NB4 (cell line): Measurements from ENCODE around the gene ZNF366.

Experiments
- POLR2A ChIP-seq: IDR thresholded peaks from 2 replicates; pipeline ENCODE4 v1.6.1; 2011; ENCODE audit warnings: mild to moderate bottlenecking; ENCODE audit not compliant: insufficient read length; ENCODE audit errors: extremely low read depth
- TF ChIP-seq, protein P1 (sequence below): IDR thresholded peaks from 2 replicates; pipeline ENCODE4 v1.6.1; 2011; ENCODE audit warnings: low read depth, low read length

DNA sequence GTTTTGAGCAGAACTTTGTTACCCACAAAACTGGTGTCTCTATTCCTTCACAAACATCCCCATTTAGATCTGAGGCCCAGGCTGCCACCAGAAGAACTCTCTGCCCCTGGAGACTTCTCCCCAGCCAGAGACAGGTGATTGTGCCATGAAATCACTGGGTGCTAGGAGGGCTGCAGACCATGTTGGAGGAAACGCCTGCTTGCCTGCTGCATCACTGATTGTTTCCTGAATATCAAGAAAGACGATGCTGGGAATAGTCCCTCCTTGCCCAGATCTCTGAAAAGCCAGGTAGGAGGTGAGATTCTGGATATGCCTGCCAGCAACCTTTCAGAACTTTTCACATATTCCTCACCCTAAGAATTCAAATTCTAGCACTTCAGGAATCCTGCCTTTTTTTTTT lies 8.1 kb downstream of the ZNF366 start:
- TF ChIP-seq POLR2A = no peak
- TF ChIP-seq, protein P1, sequence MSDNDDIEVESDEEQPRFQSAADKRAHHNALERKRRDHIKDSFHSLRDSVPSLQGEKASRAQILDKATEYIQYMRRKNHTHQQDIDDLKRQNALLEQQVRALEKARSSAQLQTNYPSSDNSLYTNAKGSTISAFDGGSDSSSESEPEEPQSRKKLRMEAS = no peak
